HG02885 (cell line): ENCODE results near the gene CTNND2.

Experiments
- ATAC-seq: cut with Tn5 transposase; IDR thresholded peaks from one replicate; pipeline ENCODE4 v1.9.1; 2021; ENCODE audit warnings: mild to moderate bottlenecking; ENCODE audit not compliant: unreplicated experiment, poor library complexity

The CTNND2 gene

GRCh38 chr5:11157132-11157531, 747.1 kb downstream of the CTNND2 start:
- no peak for ATAC-seq

GRCh38 chr5:11153670-11154382, 750.4 kb downstream of the CTNND2 start:
- no peak for ATAC-seq

- no peak for ATAC-seq
Measured at GRCh38 chr5:11152368-11152767, 751.9 kb downstream of the CTNND2 start.

- no peak for ATAC-seq
Measured at GRCh38 chr5:11150976-11151375, 753.3 kb downstream of the CTNND2 start.

- ATAC-seq: no peak
Measured at GRCh38 chr5:11148810-11149539, 755.3 kb downstream of the CTNND2 start.

GRCh38 chr5:11146171-11146570, 758.1 kb downstream of the CTNND2 start:
- ATAC-seq: no peak

GRCh38 chr5:11143456-11144267, 760.6 kb downstream of the CTNND2 start:
- peak; percentile 75 for ATAC-seq

- ATAC-seq: no peak
Measured at GRCh38 chr5:11139217-11139865, 764.9 kb downstream of the CTNND2 start.

GRCh38 chr5:11130131-11130530, 774.1 kb downstream of the CTNND2 start:
- ATAC-seq: no peak

GRCh38 chr5:11128021-11128420, 776.2 kb downstream of the CTNND2 start:
- ATAC-seq: no peak

GRCh38 chr5:11126844-11127243, 777.4 kb downstream of the CTNND2 start:
- no peak for ATAC-seq

- no peak for ATAC-seq
Measured at GRCh38 chr5:11121885-11122284, 782.4 kb downstream of the CTNND2 start.

GRCh38 chr5:11110128-11110527, 794.1 kb downstream of the CTNND2 start:
- ATAC-seq: no peak

GRCh38 chr5:11105696-11106095, 798.5 kb downstream of the CTNND2 start:
- ATAC-seq: no peak

GRCh38 chr5:11104651-11105112, 799.6 kb downstream of the CTNND2 start:
- ATAC-seq: no peak

GRCh38 chr5:11104210-11104609, 800.0 kb downstream of the CTNND2 start:
- no peak for ATAC-seq

GRCh38 chr5:11084111-11084510, 820.1 kb downstream of the CTNND2 start:
- ATAC-seq: no peak

GRCh38 chr5:11082404-11082945, 821.8 kb downstream of the CTNND2 start:
- ATAC-seq: no peak

GRCh38 chr5:11076945-11077613, 827.2 kb downstream of the CTNND2 start:
- ATAC-seq: no peak
